AG04450 (cell line): ENCODE data around the gene SLC37A1. TPM values are rescaled to one million over a fixed set of nuclear protein-coding genes. Genes with fewer than 3 reads are reported as not detected.

ENCODE experiments used
- CTCF ChIA-PET: fragments of 300-600, 350-600 bp; formaldehyde crosslinking; extraction: SDS; loops from one replicate; lab custom pipeline; 2022; ENCODE audit warnings: antibody characterized with exemption, inconsistent platforms; lab: Charles Lee
- POLR2A ChIA-PET: fragments of 350-600 bp; formaldehyde crosslinking; extraction: SDS; loops from one replicate; lab custom pipeline; 2021; ENCODE audit warnings: antibody characterized with exemption, inconsistent platforms; lab: Yijun Ruan, JAX
- DNase-seq: peaks from one replicate; pipeline ENCODE4 v3.0.0-alpha.2; 2011; ENCODE audit warnings: low read depth, low spot score
- H3K27ac ChIP-seq: one replicate; pipeline ENCODE4 v1.5.1; 2012; ENCODE audit warnings: low read depth, low read length, control low read depth
- H3K27me3 ChIP-seq: one replicate; pipeline ENCODE4 v1.6.0; 2012; ENCODE audit warnings: low read length; ENCODE audit not compliant: control insufficient read depth, insufficient read depth
- H3K4me3 ChIP-seq: 2 replicates; pipeline ENCODE4 v1.5.1; 2011; ENCODE audit warnings: mild to moderate bottlenecking, low read depth, low read length, control low read depth
- H3K9me3 ChIP-seq: 2 replicates; pipeline ENCODE4 v1.5.1; 2012; ENCODE audit warnings: low read length; ENCODE audit not compliant: control insufficient read depth, insufficient read depth
- CTCF ChIP-seq: IDR thresholded peaks from 2 replicates; pipeline ENCODE4 v1.5.1; 2011; ENCODE audit warnings: low read depth, low read length, control low read depth, inconsistent platforms
- polyA plus RNA-seq: library from polyadenylated mRNA; depleted of rRNA; stranded (reverse); fragments of >200 nt; gene quantifications from 2 replicates; pipeline ENCODE4 v1.2.3, GENCODE V29; 2011

The SLC37A1 gene
- polyA plus RNA-seq, 1 experiment: 0.05 TPM

- no peak for TF ChIP-seq CTCF
- H3K4me3 ChIP-seq: no peak overlapping the region
- peaks cover 4% of the 10 kb centered on the region; the same call in 1 of the 2 replicates for H3K9me3 ChIP-seq
- DNase-seq: no peak
- H3K27ac ChIP-seq: no peak overlapping the region
- ChIA-PET CTCF (no interaction called here), POLR2A (no interaction called here)
- H3K27me3 ChIP-seq: no peaks in the 10 kb centered on the region
Measured at GRCh38 chr21:42500736-42501135, 12.9 kb upstream of the SLC37A1 start.

DNA sequence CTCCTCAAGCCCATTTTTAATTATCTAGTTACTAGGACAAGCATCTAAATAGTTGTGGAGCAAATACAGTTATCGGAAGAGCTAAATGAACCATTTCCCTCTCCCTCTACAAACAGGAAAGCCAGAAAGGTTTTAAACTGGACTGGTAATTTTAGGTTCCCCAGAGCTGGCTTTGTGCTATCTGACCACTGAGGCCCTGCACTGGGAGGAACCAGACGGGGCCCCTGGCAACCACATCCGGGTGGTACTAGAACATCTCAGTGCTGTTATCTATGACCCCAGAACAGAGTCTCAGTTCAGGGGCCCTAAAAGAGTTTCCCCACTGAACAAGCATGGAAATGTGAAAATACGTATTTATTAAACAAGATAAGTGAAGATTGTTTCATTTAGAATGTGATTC, 9.9 kb upstream of the SLC37A1 start:
- Histone ChIP-seq H3K27ac (no peak overlapping the region), H3K4me3 (no peak overlapping the region), H3K9me3 (no peaks in the 10 kb centered on the region), H3K27me3 (no peaks in the 10 kb centered on the region)
- no peak for TF ChIP-seq CTCF
- CTCF ChIA-PET: no interaction called here
- DNase-seq: no peak
- POLR2A ChIA-PET: no interaction called here

- TF ChIP-seq CTCF: no peak
Measured at GRCh38 chr21:42505090-42505726, 8.4 kb upstream of the SLC37A1 start.

GRCh38 chr21:42507418-42507817, 6.2 kb upstream of the SLC37A1 start:
- no peak overlapping the region for H3K4me3 ChIP-seq
- H3K27me3 ChIP-seq: peaks cover 8% of the 10 kb centered on the region
- H3K27ac ChIP-seq: no peak overlapping the region
- no peaks in the 10 kb centered on the region for H3K9me3 ChIP-seq
- ChIA-PET POLR2A (no interaction called here), CTCF (no interaction called here)
- DNase-seq: no peak
- no peak for TF ChIP-seq CTCF

More at GRCh38 chr21:42505090-42505726, 8.4 kb upstream of the SLC37A1 start:
- no peak overlapping the region for H3K27ac ChIP-seq
- no peak for DNase-seq
- POLR2A ChIA-PET: no interaction called here
- CTCF ChIA-PET: no interaction called here
- no peak overlapping the region for H3K4me3 ChIP-seq
- peaks cover 4% of the 10 kb centered on the region for H3K27me3 ChIP-seq
- no peaks in the 10 kb centered on the region for H3K9me3 ChIP-seq

- CTCF ChIA-PET: no interaction called here
- POLR2A ChIA-PET: no interaction called here
- no peak for DNase-seq
Measured at GRCh38 chr21:42508371-42508770, 5.3 kb upstream of the SLC37A1 start.

More at GRCh38 chr21:42508371-42508770, 5.3 kb upstream of the SLC37A1 start:
- Histone ChIP-seq H3K27ac (no peak overlapping the region), H3K9me3 (no peaks in the 10 kb centered on the region), H3K27me3 (peaks cover 17% of the 10 kb centered on the region), H3K4me3 (no peak overlapping the region)
- TF ChIP-seq CTCF: no peak
